GM12864 (cell line): ENCODE data around the gene SUGT1.

Source experiments
- DNase-seq: peaks from one replicate; pipeline ENCODE4 v3.0.0-alpha.2; 2011; ENCODE audit warnings: low read depth
- H3K4me3 ChIP-seq: 2 replicates; pipeline ENCODE4 v1.5.1; 2011; ENCODE audit warnings: mild to moderate bottlenecking, low read depth, low read length, control low read depth
- TF ChIP-seq, protein P1 (sequence below): IDR thresholded peaks from 2 replicates; pipeline ENCODE4 v1.5.1; 2011; ENCODE audit warnings: low read depth, mild to moderate bottlenecking, moderate library complexity, low read length, control low read depth, inconsistent platforms; ENCODE audit errors: missing control alignments

The SUGT1 gene

DNA sequence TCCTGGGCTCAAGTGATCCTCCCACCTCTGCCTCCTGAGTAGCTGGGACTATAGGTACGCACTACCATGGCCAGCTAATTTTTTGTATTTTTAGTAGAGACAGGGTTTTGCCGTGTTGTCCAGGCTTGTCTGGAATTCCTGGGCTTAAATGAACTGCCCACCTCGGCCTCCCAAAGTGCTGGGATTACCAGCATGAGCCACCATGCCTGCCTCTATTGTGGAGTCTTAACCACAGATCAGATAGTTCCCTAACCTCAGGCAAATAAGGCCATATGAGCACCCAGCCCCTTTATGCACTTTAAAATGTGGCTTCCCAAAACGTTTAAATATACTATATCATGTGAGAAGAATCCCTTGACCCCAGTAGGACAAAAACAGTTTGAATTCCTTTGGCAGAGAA, 70.5 kb downstream of the SUGT1 start:
- no peak for DNase-seq
- H3K4me3 ChIP-seq = no peak overlapping the region
- TF ChIP-seq, protein P1, sequence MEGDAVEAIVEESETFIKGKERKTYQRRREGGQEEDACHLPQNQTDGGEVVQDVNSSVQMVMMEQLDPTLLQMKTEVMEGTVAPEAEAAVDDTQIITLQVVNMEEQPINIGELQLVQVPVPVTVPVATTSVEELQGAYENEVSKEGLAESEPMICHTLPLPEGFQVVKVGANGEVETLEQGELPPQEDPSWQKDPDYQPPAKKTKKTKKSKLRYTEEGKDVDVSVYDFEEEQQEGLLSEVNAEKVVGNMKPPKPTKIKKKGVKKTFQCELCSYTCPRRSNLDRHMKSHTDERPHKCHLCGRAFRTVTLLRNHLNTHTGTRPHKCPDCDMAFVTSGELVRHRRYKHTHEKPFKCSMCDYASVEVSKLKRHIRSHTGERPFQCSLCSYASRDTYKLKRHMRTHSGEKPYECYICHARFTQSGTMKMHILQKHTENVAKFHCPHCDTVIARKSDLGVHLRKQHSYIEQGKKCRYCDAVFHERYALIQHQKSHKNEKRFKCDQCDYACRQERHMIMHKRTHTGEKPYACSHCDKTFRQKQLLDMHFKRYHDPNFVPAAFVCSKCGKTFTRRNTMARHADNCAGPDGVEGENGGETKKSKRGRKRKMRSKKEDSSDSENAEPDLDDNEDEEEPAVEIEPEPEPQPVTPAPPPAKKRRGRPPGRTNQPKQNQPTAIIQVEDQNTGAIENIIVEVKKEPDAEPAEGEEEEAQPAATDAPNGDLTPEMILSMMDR = no peak

DNA sequence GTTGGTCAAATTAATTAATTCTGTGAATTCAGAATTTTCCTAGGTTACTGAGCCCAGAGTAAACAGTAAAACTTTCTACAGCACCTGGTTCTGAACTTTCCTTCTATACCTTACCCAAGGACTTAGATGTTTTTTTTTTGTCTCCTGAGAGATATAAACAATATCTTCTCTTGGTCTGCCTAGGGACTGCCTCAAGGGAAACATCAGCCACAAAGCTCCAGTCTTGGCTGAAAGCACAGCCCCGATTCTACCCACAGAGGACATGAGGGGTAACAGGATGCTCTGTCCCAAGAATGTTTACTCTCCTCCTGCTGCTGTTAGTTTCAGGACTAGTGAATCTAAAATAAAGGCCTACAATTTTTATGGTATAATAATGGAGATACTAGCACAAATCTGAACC, 72.7 kb downstream of the SUGT1 start:
- no peak for DNase-seq
- no peak overlapping the region for H3K4me3 ChIP-seq
- TF ChIP-seq, protein P1 = no peak

DNA sequence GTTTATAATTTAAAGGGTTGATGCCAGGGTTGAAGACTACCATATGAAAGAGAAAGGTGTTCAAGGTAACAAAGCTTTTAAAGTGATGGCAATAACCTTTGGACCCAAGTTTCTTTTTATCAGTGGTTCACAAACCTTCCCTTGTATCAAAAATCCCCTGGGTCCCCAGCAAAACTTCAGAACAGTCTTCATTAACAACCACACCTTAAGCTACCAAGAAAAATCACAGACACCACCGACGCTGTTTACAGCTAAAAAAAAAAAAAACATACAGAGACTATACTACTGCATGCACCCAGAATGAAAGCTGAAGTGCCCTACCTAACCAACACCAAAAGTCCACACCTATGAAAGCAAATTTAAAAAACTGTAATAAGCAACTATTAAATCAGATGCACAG, 73.6 kb downstream of the SUGT1 start:
- TF ChIP-seq, protein P1 = no peak
- DNase-seq = no peak

DNA sequence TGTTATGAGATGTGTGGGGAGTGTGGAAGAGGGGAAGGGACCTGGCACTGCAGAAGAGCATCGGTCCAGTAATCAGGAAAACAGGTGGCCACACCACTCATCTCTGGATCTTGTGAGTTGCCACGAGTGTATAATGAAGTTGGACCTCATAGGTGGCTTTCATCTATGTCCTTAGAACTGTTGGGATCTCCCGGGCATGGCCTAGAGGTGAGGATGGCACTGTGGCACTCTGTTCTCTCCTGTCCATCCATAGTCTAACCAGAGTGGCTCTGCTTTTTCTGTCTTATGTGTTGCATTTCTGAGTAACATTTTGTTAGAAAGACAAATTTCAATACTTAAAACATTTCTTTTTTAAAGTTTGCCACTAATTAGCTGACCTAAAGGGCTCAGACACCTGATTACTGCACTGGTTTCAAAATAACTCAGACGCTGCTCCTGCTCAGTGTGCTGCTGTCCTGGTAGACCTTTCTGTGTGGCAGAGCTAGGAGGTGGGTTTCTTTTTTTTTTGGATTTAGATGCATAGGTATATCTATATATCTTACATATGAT, 81.5 kb downstream of the SUGT1 start:
- TF ChIP-seq, protein P1 = no peak
- DNase-seq = no peak

More for the DNA sequence above, 73.6 kb downstream of the SUGT1 start:
- H3K4me3 ChIP-seq = no peak overlapping the region

DNA sequence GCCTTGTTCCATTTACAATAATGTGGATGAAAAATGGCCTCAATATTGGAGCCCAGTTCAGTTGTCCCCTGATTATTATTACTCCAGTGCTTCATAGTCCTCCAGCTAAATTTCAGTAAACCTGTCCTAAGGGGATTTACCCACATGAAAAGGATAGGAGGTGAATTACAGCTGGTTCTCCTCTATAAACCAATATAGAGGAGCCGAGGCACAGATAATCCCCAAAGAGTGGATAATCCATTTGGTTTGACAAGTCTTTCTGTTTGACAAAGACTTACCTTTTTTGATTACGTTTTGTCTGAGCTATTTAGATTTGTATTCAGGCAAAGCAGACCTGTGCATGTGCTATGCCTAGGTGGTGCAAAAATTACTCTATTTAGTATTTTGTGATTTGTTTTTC, 84.3 kb downstream of the SUGT1 start:
- TF ChIP-seq, protein P1 = no peak
- DNase-seq = no peak
- no peak overlapping the region for H3K4me3 ChIP-seq

More for the DNA sequence above, 81.5 kb downstream of the SUGT1 start:
- no peak overlapping the region for H3K4me3 ChIP-seq

- H3K4me3 ChIP-seq = no peak overlapping the region
- TF ChIP-seq, protein P1 = no peak
- DNase-seq = no peak
Measured at GRCh38 chr13:52737451-52737850, 84.8 kb downstream of the SUGT1 start.

- TF ChIP-seq, protein P1 = no peak
- DNase-seq = no peak
- H3K4me3 ChIP-seq = no peak overlapping the region
Measured at GRCh38 chr13:52737965-52738364, 85.3 kb downstream of the SUGT1 start.
